GDM1 (cell line): ENCODE measurements around the gene RGS3.

ENCODE experiments used
- DNase-seq: peaks from one replicate; lab custom pipeline; 2025; lab: John Stamatoyannopoulos, UW

Gene RGS3

DNA sequence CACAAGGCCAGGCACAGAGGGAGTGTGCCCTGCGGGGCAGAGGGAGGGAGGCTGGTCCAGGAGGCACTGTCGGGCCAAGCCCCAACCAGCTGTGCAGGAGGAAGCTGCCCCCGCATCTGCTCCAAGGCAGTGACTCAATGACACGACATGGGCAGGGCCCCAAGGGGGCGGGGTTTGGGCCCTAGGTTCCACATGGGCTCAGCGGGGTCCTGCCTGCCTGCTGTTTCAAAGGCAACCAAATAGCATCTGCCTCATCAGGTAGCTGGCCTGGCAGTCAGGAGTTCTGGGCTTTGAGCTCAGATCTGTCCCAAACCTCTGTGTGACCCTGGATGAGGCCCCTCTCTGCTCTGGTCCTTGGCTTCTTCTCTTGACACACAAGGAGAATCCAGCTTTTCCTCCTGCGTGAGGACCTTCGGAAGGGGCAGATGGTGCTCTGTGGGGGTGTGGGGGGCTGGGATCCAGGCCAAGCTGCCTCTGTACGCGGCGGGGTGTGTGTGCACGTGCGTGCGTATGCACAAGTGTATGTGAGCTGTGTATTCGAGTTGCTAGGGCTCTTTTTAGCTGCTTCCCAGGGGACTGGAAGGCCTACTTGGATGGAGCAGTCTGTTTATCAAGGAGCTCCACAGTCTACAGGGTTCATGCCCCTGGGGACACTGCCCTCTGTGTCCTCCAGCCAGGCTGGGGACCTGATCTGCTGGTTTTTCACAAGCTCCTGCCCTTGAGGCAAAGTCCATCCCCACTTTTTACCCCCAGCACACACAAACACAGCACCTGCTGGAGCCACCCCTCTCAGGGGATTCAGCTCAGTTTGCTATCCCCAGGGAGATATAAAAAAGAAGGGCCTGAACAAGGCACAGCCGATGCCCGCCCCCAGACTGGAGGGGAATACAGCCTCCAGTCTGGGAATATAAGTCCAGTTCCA, 138.9 kb downstream of the RGS3 start:
- peak; percentile 49 for DNase-seq

DNA sequence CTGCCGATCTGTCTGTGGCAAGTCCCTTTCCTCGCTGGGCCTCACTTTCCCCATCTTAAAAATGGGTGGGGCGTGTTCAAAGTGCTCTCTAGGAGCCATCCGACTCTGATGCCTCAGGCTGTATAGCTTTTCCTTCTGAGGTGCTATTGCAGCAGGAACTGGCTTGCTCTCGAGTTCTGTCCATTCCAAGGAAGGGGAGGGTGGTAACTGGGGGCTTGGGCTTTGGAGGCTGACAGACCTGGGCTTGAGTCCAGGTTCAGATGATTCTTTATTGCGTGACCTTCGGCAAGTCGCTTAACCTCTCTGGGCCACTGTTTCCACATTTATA, 139.5 kb downstream of the RGS3 start:
- no peak for DNase-seq

DNA sequence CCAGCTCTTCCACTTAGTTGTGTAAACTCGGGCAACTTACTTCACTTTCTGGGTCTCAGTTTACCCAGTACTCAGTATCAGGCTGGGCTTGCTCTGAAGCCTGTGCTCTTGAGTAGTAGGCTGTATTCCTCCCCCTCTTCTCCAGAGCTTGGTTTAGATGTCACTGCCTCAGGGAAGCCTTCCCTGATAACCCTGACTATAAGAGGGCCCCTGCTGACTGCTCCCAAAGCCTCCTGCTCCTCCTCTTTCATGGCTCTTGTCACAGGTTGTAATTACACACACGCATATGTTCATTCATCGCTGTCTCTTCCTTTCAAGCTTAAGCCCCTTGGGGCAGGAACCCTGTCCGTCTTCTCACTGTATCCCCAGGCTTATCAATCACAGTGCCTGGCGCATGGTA, 140.2 kb downstream of the RGS3 start:
- DNase-seq = no peak

DNA sequence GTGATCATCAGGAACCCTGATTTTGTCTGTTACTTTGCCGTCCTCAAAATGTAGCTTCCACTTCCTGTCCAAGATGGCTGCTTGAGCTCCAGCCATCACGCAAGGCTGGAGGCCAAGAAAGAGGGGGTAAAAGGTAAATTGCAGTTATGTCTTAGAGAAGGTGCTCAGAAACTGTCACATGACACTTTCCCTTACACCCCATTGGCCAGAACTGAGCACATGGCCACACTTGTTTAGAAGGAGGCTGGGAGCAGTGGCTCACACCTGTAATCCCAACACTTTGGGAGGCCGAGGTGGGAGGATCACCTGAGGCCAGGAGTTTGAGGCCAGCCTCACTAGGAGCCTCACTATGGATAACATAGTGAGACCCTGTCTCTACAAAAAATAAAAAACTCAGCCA, 140.9 kb downstream of the RGS3 start:
- no peak for DNase-seq

DNA sequence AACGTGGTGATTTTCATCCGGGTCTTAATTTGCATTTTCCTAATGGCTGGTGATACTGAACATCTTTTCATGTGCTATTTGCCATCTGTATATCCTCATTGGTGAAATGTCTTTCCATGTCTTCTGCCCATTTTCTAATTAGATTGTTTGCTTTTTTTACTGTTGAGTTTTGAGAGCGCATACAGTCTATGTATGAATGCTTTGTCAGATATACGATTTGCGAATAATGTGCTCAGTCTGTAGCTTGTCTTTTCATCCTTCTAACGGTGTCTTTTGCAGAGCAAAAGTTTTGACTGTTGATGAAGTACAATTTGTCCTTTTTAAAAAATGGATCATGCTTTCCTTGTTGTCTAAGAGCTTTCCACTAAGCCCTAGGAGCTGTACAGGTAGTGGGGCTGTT, 143.0 kb downstream of the RGS3 start:
- DNase-seq = no peak

DNA sequence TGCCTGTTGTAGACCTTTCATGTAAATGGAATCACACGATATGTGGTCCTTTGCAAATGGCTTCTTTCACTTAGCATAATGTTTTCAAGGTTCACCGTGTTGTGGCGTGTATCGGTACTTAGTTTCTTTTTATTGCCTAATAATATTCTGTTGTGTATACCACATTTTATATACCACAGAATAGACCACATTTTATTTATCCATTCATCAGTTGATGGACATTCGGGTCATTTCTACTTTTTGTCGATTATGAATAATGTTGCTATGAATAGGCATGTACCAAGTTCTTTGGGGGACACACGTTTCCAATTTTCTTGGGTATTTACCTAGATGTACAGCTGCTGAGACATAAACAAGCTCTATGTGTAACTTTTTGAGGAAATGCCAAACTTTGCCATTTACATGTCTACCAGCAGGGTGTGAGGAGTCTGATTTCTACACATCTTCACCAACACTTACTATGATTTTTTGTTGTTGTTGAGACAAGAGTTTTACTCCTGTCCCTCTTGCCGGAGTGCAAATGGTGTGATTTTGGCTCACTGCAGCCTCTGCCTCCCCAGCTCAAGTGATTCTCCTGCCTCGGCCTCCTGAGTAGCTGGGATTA, 144.7 kb downstream of the RGS3 start:
- DNase-seq = no peak

DNA sequence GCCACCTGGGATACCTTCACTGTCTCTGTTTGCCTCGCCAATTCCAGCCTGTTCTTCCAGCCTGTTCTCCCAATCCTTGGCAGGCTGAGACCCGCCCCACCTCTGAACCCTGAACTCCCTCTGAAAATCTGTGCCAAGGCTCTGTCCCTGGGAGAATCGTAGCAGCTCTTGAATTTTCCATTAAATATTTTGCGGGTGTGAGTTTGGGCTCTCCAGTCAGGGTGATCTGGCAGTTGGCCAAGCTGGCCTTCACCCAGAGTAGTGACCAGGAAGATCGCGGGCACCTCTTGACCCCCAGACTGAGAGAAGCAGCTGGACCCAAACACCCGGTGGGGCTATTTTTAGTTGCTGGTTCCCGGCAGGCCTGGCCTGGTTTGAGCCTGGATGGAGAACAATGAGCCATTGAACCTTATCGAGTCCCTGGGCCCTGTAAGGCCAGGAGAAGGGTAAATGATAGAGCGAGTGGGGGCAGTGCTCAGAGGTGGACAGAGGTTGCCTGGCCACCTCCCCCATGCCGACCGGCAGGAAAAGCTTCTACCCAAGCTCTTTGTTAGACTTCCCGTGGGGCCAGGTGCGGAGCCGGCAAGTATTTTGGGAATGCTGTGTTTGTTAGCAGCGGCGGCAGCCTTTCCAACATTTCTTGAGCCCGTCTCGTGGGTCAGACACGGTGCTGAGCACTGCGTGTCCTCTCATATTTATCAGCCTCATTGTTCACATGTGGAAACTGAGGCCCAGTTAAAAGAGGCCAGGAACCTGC, 146.2 kb downstream of the RGS3 start:
- no peak for DNase-seq

DNA sequence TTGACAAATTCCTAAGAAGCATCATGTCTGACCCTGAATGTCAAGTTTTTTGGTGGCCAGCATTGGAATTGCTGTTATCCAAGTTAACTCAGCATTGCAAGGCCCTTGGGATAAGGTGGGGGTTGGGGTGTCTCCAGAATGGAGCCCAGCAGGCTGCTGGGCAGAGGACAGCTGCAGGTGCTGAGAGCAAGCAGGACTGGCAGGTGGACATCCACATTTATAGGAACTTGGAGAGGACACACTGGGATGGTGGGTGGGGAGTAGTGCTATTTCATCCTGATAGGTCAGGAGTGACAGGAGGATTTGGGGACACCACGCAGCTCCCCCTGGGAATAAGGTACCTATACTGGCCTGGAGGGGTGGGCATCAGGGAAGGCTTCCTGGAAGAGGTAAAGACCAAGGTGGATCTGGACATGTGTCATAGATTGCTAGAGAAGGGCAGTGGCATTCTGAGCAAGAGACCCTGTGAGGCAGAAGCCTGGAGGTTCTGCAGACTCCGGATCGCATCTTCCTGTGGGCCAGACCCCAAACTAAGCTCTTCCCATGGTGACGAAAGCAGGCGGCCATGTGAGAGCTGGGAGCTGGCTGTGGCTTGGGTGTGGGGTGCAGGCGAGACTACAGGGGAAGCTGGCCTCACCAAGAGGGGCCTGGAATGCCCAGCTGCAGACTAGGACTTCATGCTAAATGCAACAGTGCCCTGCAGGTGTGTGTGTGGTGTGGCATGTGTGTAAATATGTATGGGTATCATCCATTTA, 148.1 kb downstream of the RGS3 start:
- no peak for DNase-seq

DNA sequence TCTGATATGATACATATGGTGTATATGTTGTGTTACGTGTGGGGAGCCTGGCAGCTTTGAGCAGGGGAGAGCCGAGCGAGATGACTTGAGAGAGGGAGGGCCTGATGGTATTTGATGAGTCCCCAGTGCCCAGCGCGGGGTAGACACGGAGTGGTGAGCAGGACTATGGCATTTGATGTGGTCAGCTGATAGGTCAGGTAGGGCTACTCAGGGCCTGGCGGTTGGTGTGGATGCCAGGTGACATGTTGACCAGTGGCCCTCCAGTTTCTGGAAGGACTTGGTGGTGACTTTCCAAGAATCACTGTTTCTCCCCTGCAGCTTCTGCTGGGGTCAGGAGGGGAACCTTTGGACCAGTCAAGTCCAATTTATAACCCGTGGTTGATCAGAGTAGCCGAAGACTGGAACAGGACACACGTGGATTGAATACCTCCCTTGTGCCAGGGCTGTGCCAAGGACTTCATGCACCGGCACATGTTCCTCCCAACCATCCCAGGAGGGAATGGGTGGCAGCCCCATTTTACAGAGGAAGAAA, 148.8 kb downstream of the RGS3 start:
- no peak for DNase-seq

DNA sequence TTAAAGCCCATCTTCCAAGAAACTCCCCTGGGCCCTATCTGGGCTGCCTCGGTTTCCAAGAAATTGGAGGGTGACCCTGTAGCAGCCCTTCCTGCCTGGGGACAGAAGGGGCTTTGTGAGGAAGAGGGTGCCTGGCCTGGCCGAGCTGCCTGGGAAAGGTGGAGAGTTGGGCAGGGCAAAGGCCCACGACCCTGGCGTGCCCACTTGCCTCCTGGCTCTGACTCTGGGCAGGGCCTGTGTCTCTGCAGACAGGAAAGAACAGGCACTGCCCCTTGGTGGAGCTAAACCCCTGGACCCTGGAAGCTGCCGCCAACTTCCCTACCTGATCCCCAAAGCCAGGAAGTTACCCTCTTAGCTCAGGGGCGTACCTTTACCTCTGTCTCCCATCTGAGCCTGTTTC, 149.3 kb downstream of the RGS3 start:
- DNase-seq = no peak

DNA sequence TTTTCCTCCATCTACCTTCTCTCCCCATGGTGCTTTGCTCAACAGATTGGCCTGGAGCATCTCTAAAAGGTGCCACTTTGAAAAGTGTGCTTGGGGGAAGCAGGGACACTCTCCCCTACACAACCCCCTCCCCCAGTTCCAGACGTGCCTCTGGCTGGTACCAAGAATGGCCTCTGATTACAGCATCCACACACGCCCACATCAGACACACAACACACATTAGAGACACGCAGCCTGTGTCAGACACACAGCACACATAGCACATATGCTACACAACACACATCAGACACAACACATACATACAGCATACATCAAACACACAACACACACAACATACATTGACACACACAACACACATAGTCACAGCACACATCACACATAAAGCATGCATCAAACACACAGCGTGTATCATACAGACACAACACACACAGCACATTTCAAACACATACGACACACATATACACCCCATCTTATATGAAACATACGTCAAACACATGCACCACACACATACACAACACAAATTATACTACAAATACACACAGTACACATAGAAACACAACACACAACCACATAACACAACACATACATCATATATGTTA, 150.4 kb downstream of the RGS3 start:
- DNase-seq = no peak

DNA sequence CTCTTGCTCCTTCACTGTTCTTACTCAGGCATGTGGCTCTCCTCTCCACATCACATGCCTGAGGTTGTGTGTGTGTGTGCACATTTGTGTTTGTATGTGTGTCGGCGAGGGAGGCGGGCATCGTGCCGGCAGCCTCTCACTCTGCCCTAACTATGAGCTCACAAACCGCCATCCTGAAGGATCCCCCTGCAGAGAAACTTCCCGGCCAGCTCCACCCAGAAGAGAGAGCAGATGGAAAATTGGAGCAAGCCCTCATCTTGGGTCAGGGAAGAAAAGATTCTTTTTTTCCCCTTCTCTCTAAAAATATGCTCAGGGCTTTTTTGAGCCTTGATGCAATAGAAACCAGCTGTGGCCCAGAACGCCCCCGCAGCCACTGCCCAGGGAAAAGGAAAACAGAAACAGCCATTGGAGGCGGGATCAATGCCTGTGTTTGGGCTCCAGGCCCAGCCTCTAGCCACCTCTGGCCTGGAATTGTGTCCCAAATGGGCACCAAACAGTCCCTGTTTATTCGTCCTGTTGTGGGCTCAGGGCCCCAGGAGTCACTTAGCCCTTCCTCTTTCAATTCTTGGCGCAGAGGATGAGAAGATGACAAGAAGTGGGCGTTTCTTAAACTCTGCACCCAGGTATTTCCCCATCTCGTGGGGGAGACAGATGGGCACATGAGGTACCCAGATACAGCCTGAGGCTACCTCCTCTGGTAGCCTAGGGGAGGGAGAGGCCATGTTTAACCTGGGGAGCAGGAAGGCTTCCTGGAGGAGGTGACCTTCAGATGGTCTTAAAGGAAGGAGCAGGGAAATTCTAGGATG, 151.5 kb downstream of the RGS3 start:
- no peak for DNase-seq

DNA sequence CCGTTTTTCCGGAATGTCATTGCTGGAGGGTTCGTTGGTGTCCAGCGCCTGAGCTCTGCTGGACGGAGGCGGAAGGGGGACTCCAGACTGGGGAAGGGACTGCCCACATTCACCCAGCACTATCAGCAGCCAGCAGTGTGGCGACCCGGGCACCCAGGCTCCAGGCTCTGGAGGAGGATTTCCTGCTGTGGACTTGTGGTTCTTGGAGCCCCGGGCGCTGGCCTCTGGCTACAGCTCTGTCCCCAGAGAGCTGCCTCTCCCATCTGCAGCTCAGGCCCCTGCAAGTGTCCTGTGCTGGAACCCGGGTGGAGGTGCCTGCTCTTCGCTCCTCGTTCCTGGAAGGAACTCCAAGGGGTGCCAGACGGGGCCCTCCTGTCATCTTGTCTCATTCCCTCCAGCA, 152.6 kb downstream of the RGS3 start:
- DNase-seq = no peak

DNA sequence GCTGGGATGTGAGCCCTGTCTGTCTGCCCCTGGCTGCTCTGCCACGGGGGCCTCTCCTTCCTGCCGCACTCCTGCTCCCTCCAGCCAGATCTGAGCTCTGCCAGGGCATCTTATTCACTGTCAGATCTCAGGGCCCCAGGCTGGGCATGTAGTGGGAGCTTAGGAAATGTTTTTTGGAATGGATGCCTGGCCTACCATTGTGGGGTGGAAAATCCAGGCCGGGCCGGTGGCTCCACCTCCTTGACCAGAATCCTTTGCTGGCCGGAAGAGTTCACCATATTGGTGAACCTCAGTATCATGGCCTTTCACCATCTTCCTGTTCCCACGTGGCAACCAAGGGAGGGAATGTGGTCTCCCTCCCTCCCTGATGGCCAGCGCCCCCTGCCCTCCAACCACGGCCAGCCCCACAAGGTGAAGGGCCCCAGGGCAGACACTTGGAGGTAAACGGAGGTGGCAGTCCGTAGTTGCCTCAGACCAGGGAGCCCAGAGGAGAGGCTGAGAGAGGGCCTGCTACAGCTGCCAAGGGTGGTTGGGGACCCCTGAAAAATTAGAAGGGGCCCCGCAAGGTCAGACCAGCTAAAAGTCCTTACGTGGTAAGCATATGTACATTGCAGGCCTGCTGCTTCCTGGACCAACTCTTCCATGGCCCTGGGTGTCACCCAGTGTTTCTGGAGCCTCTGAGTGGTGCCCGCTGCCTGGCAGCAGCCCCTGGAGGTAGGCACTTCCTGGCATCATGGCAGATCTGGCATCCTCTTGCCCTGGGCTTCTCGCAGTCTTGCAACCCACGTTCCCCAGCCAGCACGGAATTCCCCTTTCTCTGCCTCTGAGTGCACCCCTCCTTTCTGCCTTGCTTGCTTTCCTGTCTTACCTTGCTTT, 153.3 kb downstream of the RGS3 start:
- DNase-seq = no peak

DNA sequence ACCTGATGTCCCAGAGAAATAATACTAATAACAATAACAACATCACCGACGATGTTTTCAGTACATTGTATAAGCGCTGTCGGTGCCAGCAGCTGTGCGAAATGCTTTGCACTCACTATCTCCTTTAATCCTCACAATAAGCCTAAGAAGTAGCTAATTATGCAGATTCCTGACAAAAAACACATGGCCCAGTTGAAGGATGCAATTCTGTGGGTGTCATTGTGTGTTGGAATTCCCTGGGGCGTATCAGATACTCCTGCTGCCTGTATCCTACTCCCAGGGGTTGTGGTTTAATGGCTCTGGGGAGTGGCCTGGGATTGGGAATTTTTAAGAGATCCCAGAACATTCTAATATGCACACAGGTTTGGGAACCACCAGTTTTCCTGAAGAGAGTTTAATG, 154.0 kb downstream of the RGS3 start:
- no peak for DNase-seq

DNA sequence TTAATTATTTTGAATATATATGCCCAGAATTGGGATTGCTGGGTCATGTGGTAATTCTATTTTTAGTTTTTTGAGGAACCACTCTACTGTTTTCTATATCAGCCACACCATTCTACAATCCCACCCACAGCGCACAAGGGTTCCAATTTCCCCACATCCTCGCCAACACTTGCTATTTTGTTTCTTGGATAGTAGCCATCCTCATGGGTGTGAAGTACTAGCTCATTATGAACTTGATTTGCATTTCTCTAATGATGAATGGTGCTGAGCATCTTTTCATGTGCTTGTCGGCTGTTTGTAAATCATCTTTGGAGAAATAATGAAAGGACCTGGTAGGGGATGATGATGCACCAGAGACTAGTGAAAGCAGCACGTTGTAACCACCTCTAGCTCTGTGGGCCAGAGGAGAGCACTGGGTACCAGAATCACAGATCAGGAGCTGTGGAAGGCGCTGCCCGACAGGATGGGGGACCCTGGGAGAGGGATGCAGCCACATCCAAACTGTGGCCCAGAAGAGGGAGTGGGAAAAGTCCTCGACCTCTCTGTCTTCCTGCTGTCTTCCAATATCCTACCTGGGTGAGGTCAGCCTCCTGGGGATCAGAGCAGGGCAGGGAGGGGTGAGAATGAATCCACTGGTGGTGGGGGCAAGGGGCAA, 155.4 kb downstream of the RGS3 start:
- no peak for DNase-seq

DNA sequence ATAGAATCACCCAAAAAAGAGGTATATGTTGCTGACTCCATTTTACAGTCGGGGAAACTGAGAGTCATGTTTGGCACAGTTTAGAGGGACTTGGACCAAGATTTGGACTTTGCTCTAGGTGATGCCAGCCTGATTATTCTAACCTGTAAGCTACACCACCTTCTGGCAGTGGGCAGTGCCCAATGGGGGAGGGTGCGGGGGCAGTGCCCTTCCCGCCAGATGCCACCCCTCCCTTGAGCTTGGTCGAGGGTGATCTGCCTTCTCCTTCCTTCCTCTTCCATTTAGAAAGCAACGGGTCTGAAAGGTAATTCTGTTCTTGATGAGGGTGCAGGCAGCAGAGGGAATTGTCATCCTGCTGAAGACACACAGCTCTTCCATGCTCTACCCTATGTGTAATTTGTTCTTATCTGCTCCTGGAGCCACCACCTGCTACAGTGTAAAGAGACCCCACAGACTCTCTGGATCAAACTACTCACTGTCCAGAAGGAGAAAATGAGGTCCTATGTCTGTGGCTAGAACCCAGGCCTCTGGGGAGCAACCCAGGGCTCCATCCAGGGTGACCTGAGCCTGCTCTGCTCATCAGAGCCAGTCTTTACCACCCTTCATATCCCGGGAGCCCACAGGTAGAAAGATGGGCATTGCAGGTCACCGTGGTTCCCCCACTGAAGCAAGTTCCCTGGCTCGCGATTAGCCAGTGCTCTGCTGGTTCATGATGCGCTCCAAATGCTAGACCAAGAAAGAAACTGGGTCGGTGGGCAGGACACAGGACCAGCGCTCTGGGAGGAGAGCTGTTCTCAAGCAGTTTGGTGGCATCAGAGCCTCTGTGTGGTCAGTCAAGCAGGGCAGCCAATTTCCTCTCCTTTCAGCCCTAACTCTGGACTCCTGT, 156.2 kb downstream of the RGS3 start:
- no peak for DNase-seq
